Astrocyte (in vitro differentiated cells and primary cell): ENCODE results near the gene NFATC3.

Source experiments
- EZH2 ChIP-seq: IDR thresholded peaks from 2 replicates; pipeline ENCODE4 v1.6.1; 2012; ENCODE audit warnings: mild to moderate bottlenecking, low read length, inconsistent platforms; ENCODE audit not compliant: insufficient read depth
- TF ChIP-seq, protein P1 (sequence below): IDR thresholded peaks from 2 replicates; pipeline ENCODE4 v1.5.1; 2011; ENCODE audit warnings: low read depth, mild to moderate bottlenecking, inconsistent platforms, low read length, moderate library complexity; ENCODE audit not compliant: insufficient read depth

DNA sequence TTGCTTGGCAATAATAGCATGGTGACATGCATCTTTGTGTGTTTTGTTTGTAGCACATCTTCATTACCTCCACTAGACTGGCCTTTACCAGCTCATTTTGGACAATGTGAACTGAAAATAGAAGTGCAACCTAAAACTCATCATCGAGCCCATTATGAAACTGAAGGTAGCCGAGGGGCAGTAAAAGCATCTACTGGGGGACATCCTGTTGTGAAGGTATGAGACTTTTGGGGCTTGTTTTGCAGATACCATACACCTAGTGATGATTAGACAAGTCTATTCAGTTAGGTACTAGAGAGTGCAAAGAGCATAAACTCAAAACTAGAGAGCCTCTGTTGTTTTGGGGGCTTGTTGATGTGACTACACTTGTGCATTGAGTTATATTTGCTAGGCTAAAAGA is 41.2 kb downstream of the NFATC3 start:
- TF ChIP-seq, protein P1, sequence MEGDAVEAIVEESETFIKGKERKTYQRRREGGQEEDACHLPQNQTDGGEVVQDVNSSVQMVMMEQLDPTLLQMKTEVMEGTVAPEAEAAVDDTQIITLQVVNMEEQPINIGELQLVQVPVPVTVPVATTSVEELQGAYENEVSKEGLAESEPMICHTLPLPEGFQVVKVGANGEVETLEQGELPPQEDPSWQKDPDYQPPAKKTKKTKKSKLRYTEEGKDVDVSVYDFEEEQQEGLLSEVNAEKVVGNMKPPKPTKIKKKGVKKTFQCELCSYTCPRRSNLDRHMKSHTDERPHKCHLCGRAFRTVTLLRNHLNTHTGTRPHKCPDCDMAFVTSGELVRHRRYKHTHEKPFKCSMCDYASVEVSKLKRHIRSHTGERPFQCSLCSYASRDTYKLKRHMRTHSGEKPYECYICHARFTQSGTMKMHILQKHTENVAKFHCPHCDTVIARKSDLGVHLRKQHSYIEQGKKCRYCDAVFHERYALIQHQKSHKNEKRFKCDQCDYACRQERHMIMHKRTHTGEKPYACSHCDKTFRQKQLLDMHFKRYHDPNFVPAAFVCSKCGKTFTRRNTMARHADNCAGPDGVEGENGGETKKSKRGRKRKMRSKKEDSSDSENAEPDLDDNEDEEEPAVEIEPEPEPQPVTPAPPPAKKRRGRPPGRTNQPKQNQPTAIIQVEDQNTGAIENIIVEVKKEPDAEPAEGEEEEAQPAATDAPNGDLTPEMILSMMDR: no peak
- no peak for TF ChIP-seq EZH2
